ENCODE measurements around the gene HRH1.

DNA sequence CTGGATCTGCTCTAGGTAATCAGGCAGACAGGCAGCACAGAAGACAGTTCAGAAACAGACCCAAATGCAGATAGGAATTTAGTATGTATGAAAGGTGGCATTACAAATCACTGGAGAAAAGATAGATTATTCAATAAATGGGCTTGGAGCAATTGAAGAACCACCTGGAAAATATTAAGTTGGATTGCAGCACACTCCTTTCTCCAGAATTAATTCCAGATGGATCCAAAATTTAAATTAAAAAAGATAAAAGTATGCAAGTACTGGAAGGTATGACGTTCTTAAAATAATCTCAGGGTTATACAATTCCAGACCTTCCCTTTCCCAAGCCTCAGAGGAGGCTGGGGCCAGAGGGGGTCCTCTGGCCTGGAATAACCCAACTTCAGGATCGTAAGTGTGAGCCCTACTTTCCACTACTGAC lies 32.5 kb downstream of the HRH1 start:
- TF ChIP-seq, protein P1, sequence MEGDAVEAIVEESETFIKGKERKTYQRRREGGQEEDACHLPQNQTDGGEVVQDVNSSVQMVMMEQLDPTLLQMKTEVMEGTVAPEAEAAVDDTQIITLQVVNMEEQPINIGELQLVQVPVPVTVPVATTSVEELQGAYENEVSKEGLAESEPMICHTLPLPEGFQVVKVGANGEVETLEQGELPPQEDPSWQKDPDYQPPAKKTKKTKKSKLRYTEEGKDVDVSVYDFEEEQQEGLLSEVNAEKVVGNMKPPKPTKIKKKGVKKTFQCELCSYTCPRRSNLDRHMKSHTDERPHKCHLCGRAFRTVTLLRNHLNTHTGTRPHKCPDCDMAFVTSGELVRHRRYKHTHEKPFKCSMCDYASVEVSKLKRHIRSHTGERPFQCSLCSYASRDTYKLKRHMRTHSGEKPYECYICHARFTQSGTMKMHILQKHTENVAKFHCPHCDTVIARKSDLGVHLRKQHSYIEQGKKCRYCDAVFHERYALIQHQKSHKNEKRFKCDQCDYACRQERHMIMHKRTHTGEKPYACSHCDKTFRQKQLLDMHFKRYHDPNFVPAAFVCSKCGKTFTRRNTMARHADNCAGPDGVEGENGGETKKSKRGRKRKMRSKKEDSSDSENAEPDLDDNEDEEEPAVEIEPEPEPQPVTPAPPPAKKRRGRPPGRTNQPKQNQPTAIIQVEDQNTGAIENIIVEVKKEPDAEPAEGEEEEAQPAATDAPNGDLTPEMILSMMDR (IDR thresholded peaks at IDR 0.05; ENCODE audit: low read length): no peak
- TF ChIP-seq EZH2 (IDR thresholded peaks at IDR 0.05; ENCODE audit: borderline replicate concordance, low read length): no peak
